HG03039 (cell line): ENCODE data around the gene PEX14.
"Not testable (repeated sequence)": the region's sequence is repeated elsewhere in the genome, so short reads cannot be mapped to it uniquely, and the experiment has no call there.

Experiments used
- ATAC-seq: cut with Tn5 transposase; IDR thresholded peaks from one replicate; pipeline ENCODE4 v1.9.1; 2021; ENCODE audit warnings: mild to moderate bottlenecking, moderate library complexity; ENCODE audit not compliant: unreplicated experiment

The PEX14 gene

GRCh38 chr1:10494418-10494753 lies 19.6 kb downstream of the PEX14 start:
- ATAC-seq, result no peak

DNA sequence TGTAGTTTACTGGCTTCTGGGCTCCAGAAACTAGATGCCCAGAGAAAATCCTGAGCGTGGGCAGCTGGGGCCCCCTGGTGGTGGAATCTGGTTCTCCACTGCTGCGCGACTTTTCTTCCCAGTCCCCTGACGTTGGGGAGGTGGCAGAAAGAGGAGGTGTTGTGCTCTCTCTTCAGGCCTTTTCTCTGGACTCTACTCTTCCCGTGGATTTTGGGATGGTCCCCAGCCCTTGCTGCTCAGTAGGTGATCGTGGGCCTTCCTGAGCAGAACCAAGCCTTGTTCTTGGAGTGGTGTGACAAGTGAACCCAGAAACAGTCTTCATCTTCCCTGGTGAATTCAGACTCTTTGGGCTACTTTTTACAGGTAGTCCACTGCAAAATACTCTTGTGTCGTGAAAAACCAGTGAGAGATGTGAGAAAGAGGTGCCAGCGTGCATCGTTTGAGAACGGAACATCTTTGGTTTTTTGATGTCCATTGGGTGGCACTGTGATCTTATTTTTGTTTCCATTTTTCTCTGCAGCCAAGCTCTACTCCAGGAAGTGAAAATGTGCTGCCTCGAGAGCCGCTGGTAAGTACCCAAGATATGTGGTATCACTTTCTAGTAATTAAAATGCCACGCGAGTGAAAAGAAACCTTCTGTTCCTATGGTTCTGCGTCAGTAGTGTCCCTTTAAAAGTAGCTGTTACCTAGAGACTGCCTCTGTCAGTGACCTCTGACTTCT lies 20.2 kb downstream of the PEX14 start:
- peak; percentile 44 for ATAC-seq

DNA sequence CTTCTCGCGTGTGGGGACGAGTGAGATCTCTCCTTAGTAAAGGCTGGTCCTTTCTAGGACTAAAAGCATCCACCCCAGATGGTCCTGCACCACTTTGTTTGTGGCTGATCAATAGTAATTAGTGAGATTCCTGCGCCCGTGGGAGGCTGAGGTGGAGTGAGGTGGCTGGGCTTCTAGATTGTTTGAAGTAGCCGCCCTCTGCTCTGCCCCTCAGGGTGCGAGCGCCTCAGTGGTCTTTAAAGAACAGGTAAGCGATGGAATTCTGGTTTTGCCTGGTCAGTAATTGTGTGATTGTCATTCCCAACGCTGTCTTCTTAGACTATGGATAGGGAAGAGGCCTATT lies 20.7 kb downstream of the PEX14 start:
- ATAC-seq, result no peak

DNA sequence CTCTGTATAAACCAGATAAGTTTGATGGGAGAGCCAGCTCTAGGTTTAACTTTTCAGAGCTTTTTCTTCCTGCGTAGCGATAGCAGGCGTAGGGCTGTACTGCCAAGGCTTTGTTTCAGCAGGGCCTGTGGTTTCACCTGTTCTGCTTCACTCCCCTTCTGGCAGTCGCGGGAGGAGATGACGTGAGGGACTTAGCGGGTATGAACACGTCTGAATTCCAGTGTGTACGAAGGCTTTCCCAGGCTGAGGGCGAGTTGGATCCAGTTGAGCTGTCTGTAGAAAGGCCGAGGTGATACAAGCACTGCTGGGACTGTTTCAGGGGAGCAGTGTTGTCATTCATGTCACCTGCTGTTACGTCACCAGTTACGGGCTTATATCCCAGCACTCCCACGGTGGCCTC lies 21.2 kb downstream of the PEX14 start:
- ATAC-seq, result no peak

GRCh38 chr1:10497109-10497508 lies 22.4 kb downstream of the PEX14 start:
- no peak for ATAC-seq

- no peak for ATAC-seq
These were observed 23.5 kb downstream of the PEX14 start for GRCh38 chr1:10498231-10498630.

- no peak for ATAC-seq
These were observed 27.5 kb downstream of the PEX14 start for GRCh38 chr1:10502206-10502605.

- no peak for ATAC-seq
These were observed 29.5 kb downstream of the PEX14 start for GRCh38 chr1:10504249-10504648.

- not testable (repeated sequence) for ATAC-seq
These were observed 31.4 kb downstream of the PEX14 start for GRCh38 chr1:10506046-10506676.

GRCh38 chr1:10506677-10507047 lies 31.9 kb downstream of the PEX14 start:
- no peak for ATAC-seq

GRCh38 chr1:10507111-10507879 lies 32.5 kb downstream of the PEX14 start:
- no peak for ATAC-seq

DNA sequence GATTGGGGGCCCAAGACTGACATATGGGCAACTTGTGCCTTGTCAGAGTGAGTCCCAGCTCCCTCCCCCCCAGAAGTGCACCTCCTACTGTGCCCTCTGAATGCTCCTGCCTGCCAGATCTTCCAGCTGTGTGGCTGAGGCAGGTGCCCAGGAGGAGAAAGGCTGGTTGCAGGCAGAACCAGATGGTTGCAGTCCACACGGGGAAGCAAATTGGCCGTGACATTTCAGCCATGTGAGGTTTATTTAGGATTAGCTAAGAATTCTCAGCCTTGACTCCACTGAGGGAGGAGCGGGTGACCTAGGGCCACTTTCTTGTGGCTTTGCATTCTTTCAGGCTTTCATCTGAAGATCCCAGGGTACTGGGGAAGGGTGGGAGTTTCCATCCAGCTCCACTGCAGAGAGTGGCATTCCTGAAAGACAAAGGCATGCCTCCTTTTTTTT lies 33.8 kb downstream of the PEX14 start:
- ATAC-seq, result no peak

DNA sequence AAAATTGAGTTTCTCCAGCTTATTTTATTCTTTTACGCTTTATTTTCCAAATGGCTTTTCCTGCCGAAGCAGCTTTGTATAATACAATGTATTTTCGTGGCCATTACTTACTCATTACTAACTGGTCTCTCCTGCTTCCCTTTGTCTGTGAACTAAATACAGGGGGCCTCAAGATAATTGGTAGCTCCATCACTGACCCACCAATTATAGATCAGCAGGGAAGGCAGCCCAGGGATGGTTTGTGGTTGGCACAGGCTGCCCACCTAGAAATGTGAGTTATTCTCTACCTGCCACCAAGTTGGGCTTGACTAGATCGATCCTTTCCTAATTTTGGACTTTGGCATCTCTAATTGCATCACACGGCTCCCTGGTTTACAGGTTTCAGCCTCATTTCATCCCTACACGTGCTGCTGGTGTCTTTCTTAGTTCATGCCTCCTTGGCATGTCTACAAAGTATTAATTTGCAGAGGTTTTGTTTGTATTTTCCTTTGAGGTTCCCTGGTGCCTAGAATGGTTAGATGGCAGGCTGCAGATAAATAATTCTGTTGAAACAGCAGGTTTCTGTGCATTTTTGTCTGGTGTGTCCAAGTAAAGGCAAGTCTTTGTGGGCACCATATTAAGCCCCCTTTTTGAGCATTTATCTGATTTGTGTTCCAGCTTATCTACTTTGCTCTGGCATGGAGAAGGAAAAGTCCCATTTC lies 35.2 kb downstream of the PEX14 start:
- ATAC-seq, result no peak

GRCh38 chr1:10510520-10511493 lies 36.1 kb downstream of the PEX14 start:
- ATAC-seq, result peak; percentile 74

DNA sequence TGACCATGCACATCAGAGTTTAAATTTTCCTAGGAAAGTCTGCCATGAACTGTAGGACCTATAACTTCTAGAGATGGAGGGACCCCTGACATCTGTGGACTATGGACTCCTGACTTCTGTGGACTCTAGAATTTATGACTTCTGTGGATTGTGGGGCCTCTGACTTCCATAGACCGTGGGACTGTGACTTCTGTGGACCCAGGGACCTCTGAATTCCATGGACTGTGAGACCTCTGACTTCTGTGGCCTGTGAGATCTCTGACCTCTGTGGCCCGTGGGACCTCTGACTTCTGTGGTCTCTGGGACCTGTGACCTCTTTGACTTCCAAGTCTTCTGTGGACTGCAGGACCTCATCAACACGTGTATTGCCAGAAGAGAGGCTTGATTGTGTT lies 36.7 kb downstream of the PEX14 start:
- no peak for ATAC-seq

DNA sequence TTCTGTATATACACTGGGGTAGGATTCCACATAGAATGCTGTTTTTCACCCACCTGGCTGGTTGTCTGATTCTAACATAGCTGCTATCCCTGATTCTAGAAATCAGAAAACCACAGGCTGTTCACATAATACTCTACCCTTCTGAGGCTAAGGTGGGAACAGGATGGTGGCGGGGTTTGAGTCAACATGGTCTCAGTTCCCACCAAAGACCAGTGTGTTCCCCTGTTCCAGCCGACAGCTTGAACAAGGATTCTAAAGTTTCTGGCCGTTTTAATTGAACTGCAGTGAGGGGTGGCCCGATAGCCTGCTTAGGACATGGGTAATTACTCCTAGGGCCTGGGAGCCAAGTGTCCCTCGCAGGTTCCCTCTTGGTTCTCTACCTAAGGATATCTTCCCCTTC lies 38.4 kb downstream of the PEX14 start:
- no peak for ATAC-seq

DNA sequence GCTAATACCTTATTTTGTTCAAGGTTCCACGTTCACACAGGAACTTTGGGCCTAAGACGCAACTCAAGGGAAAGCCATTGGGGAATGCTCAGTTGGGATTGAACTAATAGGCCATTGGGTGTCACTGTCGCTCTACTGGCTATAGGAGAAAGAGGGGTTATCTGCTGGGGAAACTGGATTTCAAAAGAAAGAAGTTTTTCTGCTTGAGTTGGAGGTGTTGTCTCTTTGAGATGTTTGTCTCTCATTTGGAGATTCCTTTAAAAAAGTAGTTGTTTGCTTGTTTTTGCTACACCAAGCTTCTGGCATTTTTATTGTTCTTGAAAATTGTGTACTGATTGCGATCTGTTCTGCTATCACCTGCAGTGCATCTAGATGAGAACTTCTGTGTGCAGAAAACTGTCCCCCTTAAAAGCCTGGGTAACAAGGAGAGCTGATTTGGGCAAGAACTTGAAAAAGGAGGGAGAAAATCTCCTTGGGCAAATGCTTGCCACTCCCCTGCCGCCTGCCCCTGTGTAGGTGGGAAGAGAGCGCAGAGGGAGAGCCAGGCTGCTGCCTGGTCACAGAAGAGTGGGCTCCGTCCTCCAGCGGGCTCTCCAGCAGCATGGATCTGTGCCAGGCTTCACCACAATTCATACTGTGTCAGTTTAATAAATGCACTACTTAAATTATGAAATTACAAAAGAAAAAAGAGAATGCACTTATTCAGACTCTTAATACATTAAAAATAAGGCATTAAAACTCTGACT lies 39.9 kb downstream of the PEX14 start:
- no peak for ATAC-seq

- ATAC-seq, result no peak
These were observed 40.7 kb downstream of the PEX14 start for GRCh38 chr1:10515301-10515975.
